Thyroid gland (tissue), 4 donors: ENCODE data around the gene FAM237A. TPM values are rescaled to one million over a fixed set of nuclear protein-coding genes. Genes with fewer than 3 reads are reported as not detected.

Experiments used
- DNase-seq, 2 donors: peaks; one replicate each; pipeline ENCODE4 v3.0.0-alpha.2; 2019
- H3K27ac ChIP-seq, 3 donors: fragments of 200-600 bp; sonication (generic); 1 replicate in 2 of 3; 2 replicates in 1 of 3; pipeline ENCODE4 v1.5.1; 2016 to 2019; ENCODE audit warnings: mild to moderate bottlenecking in 1 of 3, moderate library complexity in 1 of 3
- H3K27me3 ChIP-seq: fragments of 200-600 bp; sonication (generic); one replicate; pipeline ENCODE4 v1.5.1; 2019
- H3K36me3 ChIP-seq, 2 donors: fragments of 200-600 bp; sonication (generic); one replicate each; pipeline ENCODE4 v1.5.1; 2016 to 2019
- H3K4me1 ChIP-seq, 2 donors: fragments of 200-600 bp; sonication (generic); one replicate each; pipeline ENCODE4 v1.5.1; 2017 to 2019
- H3K4me3 ChIP-seq, 3 donors: fragments of 200-600 bp; sonication (generic); replicated peaks in 1 of 3; 1 replicate in 2 of 3; 2 replicates in 1 of 3; pipeline ENCODE4 v1.5.1; 2016; ENCODE audit warnings: mild to moderate bottlenecking in 1 of 3
- H3K9me3 ChIP-seq: fragments of 200-600 bp; sonication (generic); one replicate; pipeline ENCODE4 v1.5.1; 2017
- POLR2A ChIP-seq, 2 donors: fragments of 450-650 bp; IDR thresholded peaks; one replicate each; pipeline ENCODE4 v1.6.1; 2017; ENCODE audit warnings: antibody characterized with exemption in 2 of 2, mild to moderate bottlenecking in 2 of 2, moderate library complexity in 1 of 2
- WGBS, 2 donors: methylation state at CpG; one replicate each; pipeline ENCODE4 v1.1.5; 2017; 5-methylcytosine and 5-hydroxymethylcytosine counted together
- intact Hi-C: fragments of 100-400 bp; cut with DNase I; formaldehyde crosslinking; loops from one replicate; pipeline ENCODE4 v1.15.1; 2023
- total RNA-seq, 4 donors: library from RNA; depleted of rRNA; stranded (reverse); fragments of >200 nt; gene quantifications; one replicate each; pipeline ENCODE4 v1.2.3, GENCODE V29; 2016
- TF ChIP-seq, protein P1 (sequence below), 6 experiments: fragments of 200-600 bp in 3 of 6; fragments of 450-650 bp in 3 of 6; sonication (generic) in 3 of 6; IDR thresholded peaks; one replicate each; pipeline ENCODE4 v1.5.1; 2016 to 2019; ENCODE audit warnings: antibody characterized with exemption in 6 of 6, mild to moderate bottlenecking in 2 of 6, inconsistent platforms in 1 of 6, moderate library complexity in 1 of 6

Gene FAM237A
- total RNA-seq, 4 donors from 2014 or later = not detected

GRCh38 chr2:206626108-206626507, 16.2 kb upstream of the FAM237A start:
- intact Hi-C loops = no loop called here
- Histone ChIP-seq H3K27ac (no peak overlapping the region), H3K4me3 (no peak overlapping the region), H3K4me1 (peaks cover 0 to 24% of the 10 kb centered on the region in 2 donors), H3K9me3 (no peaks in the 10 kb centered on the region), H3K36me3 (no peaks in the 10 kb centered on the region), H3K27me3 (no peaks in the 10 kb centered on the region)
- TF ChIP-seq, protein P1, sequence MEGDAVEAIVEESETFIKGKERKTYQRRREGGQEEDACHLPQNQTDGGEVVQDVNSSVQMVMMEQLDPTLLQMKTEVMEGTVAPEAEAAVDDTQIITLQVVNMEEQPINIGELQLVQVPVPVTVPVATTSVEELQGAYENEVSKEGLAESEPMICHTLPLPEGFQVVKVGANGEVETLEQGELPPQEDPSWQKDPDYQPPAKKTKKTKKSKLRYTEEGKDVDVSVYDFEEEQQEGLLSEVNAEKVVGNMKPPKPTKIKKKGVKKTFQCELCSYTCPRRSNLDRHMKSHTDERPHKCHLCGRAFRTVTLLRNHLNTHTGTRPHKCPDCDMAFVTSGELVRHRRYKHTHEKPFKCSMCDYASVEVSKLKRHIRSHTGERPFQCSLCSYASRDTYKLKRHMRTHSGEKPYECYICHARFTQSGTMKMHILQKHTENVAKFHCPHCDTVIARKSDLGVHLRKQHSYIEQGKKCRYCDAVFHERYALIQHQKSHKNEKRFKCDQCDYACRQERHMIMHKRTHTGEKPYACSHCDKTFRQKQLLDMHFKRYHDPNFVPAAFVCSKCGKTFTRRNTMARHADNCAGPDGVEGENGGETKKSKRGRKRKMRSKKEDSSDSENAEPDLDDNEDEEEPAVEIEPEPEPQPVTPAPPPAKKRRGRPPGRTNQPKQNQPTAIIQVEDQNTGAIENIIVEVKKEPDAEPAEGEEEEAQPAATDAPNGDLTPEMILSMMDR (IDR thresholded peaks at IDR 0.05) = no peak
- TF ChIP-seq POLR2A (IDR thresholded peaks at IDR 0.05) = no peak
- DNase-seq = no peak
- 69 to 71% methylated on average over 2 of the region's 2 CpGs for WGBS, 2 donors

DNA sequence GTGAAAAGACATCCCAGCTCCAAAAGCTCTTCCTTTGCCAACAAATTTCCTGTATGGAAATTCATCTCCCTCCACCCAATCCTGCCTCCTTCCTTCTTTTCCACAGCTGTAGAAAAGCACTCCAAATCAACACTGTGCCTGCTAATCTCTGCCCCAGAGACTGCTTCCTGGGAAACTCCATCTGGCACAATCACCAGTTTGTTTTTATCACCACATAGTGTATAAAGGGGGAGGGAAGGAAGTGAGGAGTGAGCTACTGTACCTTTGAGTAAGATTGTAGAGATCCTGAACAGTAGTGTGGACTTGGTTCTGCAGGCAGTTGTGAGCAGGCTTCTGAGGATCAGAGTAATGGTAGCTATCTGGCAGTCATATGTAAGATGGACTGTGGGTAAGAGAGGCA, 14.7 kb upstream of the FAM237A start:
- Histone ChIP-seq H3K36me3 (no peaks in the 10 kb centered on the region), H3K4me3 (no peak overlapping the region), H3K4me1 (peaks cover 0 to 24% of the 10 kb centered on the region in 2 donors), H3K9me3 (no peaks in the 10 kb centered on the region), H3K27ac (no peak overlapping the region), H3K27me3 (no peaks in the 10 kb centered on the region)
- intact Hi-C loops = no loop called here
- TF ChIP-seq, protein P1 (IDR thresholded peaks at IDR 0.05) = no peak
- no peak for TF ChIP-seq POLR2A (IDR thresholded peaks at IDR 0.05)
- no peak for DNase-seq

DNA sequence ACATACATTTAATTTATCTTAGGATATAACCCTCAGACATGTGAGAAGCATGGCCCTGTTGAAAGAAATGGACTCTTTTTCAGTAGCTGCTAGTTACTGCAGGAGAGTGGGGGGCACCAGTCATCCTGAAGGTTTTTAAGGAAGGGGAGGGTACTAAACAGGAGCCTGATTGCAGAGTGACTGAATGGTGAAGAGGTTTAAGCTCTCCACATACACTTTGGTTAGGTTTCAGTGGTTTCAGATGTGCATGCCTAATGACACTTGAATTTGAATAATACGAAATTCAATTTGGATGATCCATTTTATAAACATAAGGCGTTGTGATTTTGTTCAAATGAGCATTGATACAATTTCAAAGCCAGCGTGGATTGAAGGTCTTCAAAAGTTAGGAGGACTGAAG, 10.9 kb upstream of the FAM237A start:
- intact Hi-C loops = no loop called here
- Histone ChIP-seq H3K36me3 (no peaks in the 10 kb centered on the region), H3K4me1 (peaks cover 0 to 4% of the 10 kb centered on the region in 2 donors), H3K27ac (no peak overlapping the region), H3K9me3 (no peaks in the 10 kb centered on the region), H3K27me3 (no peaks in the 10 kb centered on the region), H3K4me3 (no peak overlapping the region)
- WGBS, 2 donors = 51 to 88% methylated on average over 3 of the region's 3 CpGs
- TF ChIP-seq, protein P1 (IDR thresholded peaks at IDR 0.05) = no peak
- TF ChIP-seq POLR2A (IDR thresholded peaks at IDR 0.05) = no peak
- DNase-seq = no peak

DNA sequence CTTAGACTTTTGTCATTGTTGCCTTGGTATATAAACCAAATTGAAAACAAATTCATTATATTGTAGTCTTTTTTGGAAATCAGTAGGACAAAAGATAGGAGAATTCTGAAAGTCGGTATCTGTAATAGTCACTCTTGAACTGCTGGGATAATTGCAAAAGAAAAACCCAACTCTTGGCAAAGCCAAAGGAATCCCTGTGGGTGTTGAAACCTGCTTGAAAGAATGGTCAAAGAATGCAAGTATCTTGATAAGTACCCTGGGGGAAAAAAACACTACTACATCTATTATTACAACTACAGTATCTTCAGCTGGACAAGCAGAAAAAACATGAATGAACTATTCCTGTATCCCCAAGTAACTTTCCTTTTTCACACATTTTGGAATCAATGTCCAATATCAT, 7.3 kb upstream of the FAM237A start:
- TF ChIP-seq POLR2A (IDR thresholded peaks at IDR 0.05) = no peak
- TF ChIP-seq, protein P1 (IDR thresholded peaks at IDR 0.05) = no peak
- no peak for DNase-seq
- intact Hi-C loops = no loop called here
- H3K4me3 ChIP-seq = no peak overlapping the region
- no peaks in the 10 kb centered on the region for H3K9me3 ChIP-seq
- peaks cover 0 to 4% of the 10 kb centered on the region in 2 donors for H3K4me1 ChIP-seq
- H3K27ac ChIP-seq = no peak overlapping the region
- H3K27me3 ChIP-seq = no peaks in the 10 kb centered on the region
- WGBS, 2 donors = 44 to 54% methylated on average over 1 of the region's 1 CpG
- no peaks in the 10 kb centered on the region for H3K36me3 ChIP-seq

GRCh38 chr2:206639636-206640035, 2.7 kb upstream of the FAM237A start:
- Histone ChIP-seq H3K36me3 (no peaks in the 10 kb centered on the region), H3K27me3 (no peaks in the 10 kb centered on the region), H3K9me3 (no peaks in the 10 kb centered on the region), H3K4me3 (no peak overlapping the region), H3K4me1 (peaks cover 0 to 1% of the 10 kb centered on the region in 2 donors), H3K27ac (no peak overlapping the region)
- no peak for DNase-seq
- TF ChIP-seq, protein P1 (IDR thresholded peaks at IDR 0.05) = no peak
- TF ChIP-seq POLR2A (IDR thresholded peaks at IDR 0.05) = no peak
- 21 to 37% methylated on average over 2 of the region's 2 CpGs for whole genome bisulfite sequencing, 2 donors
- intact Hi-C loops = no loop called here
